ENCODE data around the gene TMEM185B. TPM values are rescaled to one million over a fixed set of nuclear protein-coding genes. Genes with fewer than 3 reads are reported as not detected.
A peak's percentile ranks its signal among the peaks of the same experiment; 100 is the strongest.

TMEM185B gene
- total and polyA plus RNA-seq, 2 donors (not counting 1 experiment from before 2014, with no cell fraction given), result 25.9 to 28.8 TPM

- Histone ChIP-seq H3K9ac (ENCODE audit: insufficient read depth, low read length) (no peak overlapping the region), H3K4me1 (ENCODE audit: control insufficient read depth, extremely low read depth, insufficient read depth, low read length) (no peaks in the 10 kb centered on the region), H3K4me3 (replicated peaks in 1 of 4; ENCODE audit: control extremely low read depth in 1 of 4, insufficient read depth in 1 of 4, low read depth in 3 of 4, low read length in 4 of 4) (no peak overlapping the region), H3K27ac (ENCODE audit: insufficient read depth, low read length) (no peak overlapping the region), H3K9me3 (ENCODE audit: control insufficient read depth, insufficient read depth, low read depth, low read length) (no peaks in the 10 kb centered on the region), H3K79me2 (ENCODE audit: control insufficient read depth, insufficient read depth, low read length) (no peaks in the 10 kb centered on the region), H2AFZ (ENCODE audit: low read length) (peak overlapping the region; percentile 59), H3K36me3 (ENCODE audit: control insufficient read depth, insufficient read depth, low read length) (no peaks in the 10 kb centered on the region), H3K27me3 (ENCODE audit: control insufficient read depth, insufficient read depth, low read length) (no peaks in the 10 kb centered on the region), H3K4me2 (ENCODE audit: extremely low read depth, insufficient read depth, low read length) (peak overlapping the region; percentile 29), H4K20me1 (ENCODE audit: control insufficient read depth, extremely low read depth, insufficient read depth, low read length) (no peaks in the 10 kb centered on the region)
- DNase-seq (ENCODE audit: low read depth in 2 of 2), result peak; percentile 51 to 83
- TF ChIP-seq EZH2 (IDR thresholded peaks at IDR 0.05; ENCODE audit: low read length, missing control alignments) (no peak), CTCF (conservative IDR thresholded peaks at IDR 0.05 in 1 of 2, IDR thresholded peaks at IDR 0.05 in 1 of 2; ENCODE audit: low read depth in 1 of 2, low read length in 2 of 2) (peak; percentile 63 to 71)
These were observed 48.1 kb downstream of the TMEM185B start for GRCh38 chr2:120174963-120175581.

Other genes with a start within 250 kb of the TMEM185B start
- gene EPB41L5, start 210.3 kb downstream of the TMEM185B start, total RNA-seq, result 16.2 and 16.7 TPM in 2 replicates
- 10.6 and 11.6 TPM in 2 replicates for gene EPB41L5, start 210.3 kb downstream of the TMEM185B start, polyA plus RNA-seq
- 46.2 and 58.3 TPM in 2 replicates for gene RALB, start 29.5 kb upstream of the TMEM185B start, total RNA-seq
- 73.9 and 90.5 TPM in 2 replicates for gene RALB, start 29.5 kb upstream of the TMEM185B start, polyA plus RNA-seq
- gene INHBB, start 122.7 kb upstream of the TMEM185B start, total RNA-seq, result under 0.01 TPM in 1 of 2 replicates, not detected in the other
- gene INHBB, start 122.7 kb upstream of the TMEM185B start, polyA plus RNA-seq, result 0.01 TPM in 1 of 2 replicates, not detected in the other

All from fibroblast of lung (primary cell).